Measurements from ENCODE around the gene LCN9.
"Not testable (repeated sequence)": the region's sequence is repeated elsewhere in the genome, so short reads cannot be mapped to it uniquely, and the experiment has no call there.

LCN9 gene, protein sequence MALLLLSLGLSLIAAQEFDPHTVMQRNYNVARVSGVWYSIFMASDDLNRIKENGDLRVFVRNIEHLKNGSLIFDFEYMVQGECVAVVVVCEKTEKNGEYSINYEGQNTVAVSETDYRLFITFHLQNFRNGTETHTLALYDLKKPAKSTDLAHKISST

DNA sequence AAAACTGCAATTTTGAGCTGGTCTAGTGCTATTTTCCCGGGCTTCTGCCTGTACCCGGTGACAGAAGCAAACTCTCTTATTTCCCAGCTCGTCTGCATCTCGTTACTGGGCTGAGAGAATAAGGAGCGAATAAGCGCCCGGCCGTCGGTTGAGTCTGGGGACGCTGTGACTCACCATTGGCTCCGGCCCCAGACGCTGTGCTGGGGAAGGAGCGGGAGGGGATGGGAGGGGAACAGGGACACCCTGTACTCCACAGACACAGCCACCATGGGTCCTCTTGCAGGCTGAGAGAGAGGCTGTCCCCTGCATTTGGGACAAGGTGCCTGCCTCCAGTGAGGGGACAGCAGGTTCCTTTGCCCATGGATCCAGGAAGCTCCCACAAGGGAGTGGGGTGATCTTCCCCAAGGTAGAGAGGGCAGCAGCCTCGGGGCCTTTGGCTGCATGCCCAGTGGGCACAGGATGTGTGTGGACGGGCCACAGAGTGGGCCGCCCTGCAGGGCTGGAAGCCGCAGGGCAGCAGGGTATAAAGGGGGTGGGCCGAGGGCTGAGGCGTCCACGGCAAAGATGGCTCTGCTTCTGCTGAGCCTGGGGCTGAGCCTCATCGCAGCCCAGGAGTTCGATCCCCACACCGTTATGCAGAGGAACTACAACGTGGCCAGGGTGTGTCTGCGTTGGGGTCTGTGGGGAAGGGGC is at the start of gene LCN9:
Gene LCN9, plus strand, starts transcription at position 552 of the 693 bp plus-strand sequence. Its CDS starts 13 bp downstream, at position 565.
- DNase-seq: peak; percentile 61

DNA sequence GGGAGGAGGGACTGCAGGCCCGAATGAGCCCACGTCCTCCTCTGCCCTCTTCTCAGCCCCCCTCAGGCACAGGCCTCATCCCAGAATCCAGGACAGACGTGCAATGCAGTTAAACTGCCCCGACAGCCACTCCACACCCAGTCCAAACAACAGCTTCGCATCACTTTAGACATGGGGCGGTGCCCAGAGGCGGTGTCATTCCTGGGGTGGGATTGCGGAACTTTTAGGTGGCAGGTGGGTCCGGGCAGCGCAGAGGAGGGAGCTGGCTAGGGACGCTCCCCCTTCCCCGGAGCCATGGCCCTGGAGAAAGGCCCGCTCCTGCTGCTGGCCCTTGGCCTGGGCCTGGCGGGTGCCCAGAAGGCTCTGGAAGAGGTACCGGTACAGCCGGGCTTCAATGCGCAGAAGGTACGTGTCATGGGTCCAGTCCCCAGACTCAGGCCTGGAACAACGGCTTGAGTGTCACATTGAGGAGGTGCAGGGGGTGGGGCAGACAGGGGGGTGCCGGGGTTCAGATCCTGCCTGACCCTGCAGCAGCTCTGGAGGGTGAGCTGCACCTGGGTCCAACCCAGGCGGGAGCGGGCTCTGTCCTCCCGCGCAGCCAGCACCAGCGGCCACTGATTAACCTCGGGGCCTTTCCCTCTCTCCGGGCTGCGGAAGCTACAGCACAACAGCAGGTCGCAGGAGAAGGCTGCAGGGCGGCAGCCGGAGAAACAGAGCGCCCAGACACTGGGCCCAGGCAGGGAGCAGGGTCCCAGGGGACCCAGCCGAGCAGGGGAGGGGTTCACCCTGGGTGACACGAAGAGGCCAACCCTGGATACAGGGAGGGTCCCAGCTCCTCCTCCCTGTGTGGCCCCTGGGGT is 48.9 kb upstream of the LCN9 start:
- DNase-seq: no peak

DNA sequence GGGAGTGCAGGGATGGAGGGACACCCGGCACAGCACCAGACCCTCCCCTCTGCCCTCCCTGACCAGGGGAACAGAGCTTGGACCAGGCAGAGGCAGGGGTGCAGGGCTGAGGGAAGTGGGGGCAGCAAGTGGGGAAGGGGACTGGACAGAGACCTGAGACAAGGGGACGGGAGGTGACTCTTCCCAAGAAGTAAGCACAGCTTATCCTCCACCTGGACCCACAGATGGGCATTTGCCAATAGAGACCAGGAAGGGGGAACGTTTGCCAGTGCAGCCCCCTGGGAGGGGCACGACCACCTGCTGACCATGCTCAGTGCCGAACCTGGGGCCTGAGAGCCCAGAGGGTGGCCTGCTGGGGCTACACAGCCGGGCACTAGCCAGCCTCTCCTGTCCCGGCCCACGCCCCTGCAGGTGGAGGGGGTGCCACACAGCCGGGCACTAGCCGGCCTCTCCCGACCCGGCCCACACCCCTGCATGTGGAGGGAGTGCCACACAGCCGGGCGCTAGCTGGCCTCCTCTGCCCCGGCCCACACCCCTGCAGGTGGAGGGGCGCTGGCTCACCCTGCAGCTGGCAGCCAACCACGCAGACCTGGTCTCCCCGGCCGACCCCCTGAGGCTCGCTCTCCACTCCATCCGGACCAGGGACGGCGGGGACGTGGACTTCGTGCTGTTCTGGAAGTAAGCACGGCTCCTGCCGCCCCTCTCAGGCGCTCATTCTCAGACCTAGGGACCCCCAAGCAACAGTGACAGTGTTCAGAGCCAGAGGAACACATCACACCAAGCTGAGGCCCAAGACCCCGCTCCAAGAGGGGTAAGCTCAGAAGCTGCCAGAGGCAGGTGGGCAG is 48.1 kb upstream of the LCN9 start:
- DNase-seq: no peak

DNA sequence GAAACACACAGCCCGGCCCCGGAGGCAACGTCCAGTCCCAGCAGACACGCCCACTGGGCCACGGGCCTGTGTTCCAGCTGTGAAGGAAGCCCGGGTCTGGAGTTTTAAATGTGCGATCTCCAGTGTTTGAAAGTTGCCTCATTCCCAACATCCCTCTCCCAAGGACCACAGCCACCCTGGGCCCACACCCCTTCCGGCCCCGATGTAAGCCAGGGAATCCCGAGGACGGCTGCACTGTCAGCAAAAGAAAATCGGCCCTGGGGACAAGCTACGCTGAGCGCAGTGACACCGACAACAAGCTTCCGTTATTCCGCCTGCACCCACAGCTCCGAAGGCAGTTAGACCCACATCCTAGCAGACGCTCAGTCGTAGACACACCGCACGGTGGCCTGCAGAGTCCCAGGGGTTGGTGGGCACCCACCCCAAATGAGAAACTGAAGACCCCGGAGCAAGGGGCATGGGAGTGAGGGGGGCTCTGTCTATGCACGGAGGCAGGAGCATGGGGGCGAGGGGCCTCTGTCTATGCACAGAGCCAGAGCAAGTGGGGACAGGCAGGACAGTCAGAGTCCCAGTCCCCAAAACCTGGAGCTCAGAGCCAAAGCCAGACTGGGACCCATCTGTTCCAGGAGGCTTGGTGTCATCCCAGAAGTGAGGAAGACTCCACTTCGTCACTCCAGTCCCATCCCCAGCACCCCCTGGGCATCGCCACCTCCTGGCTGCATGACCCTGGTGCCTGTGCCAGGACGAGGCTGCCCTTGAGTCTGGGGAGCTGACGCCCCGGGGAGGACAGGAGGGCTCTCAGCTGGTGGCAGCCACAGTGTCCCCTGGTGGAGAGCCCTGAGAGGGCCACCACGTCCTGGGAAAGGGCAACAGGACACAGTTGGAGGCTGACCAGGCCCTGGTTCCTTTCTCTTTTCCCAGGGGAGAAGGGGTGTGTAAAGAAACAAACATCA is 47.2 kb upstream of the LCN9 start:
- no peak for DNase-seq

DNA sequence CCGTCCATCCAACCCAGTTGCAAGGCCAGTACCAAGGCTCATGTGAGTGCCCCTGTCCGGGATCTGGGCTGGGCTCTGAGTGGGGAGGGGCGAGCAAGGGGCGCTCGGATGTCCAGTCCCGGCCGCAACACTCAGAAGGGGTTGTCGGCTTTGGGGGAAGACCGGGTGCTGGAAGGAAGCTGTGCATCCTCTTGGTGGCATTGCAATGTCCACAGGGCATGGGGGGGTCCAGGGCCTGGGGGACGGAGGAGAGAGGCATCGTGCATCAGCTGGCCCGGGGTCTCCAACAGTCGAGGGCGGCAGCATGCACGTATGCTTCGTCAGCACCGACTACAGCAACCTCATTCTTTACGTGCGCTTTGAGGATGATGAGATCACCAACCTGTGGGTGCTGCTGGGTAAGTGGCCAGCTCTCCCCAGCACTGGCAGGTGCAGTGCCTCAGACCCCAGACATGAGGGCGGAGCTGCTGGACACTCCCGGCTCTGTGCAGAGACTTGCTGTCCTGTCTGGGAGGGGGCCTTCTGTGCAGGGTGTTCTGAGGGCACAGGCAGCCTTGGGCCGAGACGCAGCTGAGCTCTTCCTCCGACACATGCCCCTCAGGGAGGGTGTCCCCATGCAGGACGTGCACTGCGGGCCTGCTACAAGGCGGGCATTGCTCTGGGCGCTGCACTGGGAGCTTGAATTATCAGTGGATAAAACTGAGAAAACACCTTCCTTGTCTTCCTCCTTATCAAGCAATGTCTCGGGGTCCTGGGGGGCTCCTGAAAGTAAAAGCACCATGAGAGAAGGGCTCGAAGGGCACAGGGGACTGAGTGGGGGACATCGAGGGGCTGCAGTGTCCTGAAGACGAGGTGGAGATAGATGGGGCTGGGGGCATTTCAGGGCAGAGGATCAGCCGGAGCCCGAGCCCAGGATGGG is 46.2 kb upstream of the LCN9 start:
- no peak for DNase-seq

DNA sequence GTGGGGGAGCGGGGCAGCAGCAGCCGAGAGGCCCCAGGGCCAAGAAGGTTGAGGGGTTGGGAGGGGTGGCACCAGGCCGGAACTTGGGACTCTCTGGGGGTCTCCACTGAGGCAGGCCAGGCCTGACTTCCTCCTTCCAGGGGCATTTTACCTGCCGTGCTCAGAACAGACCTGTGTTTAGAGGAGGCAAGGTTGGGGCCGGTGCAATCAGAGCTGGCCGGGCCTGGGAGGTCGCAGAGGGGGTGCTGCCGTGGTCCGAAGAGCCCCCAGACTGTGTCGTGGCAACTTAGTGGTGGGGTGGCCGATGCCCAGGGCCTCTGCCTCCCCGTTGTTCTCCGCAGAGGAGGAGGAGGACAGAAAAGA is 45.6 kb upstream of the LCN9 start:
- DNase-seq: no peak

DNA sequence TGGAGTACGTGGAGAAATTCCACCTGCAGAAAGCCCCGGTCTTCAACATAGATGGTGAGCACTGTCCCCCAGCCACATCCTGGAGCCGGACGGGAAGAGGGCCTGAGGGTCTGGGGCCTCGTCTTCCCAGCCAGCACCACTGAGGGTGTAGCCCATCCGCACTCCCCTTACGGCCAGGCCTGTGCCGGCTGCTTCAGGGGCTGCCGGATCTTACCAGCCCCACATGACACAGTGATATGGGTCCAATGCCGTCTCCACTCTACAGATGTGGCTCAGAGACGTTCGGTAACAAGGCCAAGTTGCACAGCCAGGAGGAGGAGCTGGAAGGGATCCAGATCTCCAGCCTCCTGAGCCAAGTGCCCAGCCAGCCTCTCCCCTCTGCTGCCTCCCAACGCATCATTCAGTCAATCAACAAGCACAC is 45.1 kb upstream of the LCN9 start:
- no peak for DNase-seq

DNA sequence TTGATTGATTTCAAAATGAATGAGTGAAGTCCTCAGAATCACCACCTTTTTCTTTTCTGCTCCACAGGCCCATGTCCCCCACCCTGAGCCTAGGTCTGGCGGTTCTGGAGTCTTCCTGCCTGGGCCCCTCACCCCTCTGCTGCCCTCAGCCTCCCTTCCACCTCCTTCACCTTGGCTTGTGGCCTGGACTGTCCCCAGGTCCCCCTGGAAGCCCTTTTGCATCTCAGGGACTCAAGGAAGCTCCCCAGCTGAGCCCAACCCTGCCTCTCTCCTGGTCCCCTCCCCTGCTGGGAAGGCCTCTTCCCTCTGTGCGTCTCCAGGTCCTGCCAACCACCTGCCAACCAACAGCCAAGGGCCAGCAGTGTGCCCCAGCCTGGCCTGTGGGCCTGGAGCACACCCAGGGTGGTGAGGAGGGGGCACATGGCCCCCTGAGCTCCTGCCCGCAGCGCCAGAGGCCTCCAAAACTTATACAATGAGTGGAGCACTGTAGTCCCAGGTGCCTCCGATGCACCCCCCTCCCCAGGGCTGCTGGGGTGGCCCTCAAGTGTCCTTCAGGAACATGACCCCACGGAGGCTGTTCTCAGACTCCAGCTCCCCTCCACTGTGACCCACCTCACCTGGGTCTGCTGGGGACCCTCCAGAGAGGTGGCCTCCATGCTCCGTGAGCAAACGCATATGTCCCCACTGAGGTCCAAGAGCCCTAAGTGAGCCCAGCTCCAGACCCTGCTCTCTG is 44.1 kb upstream of the LCN9 start:
- no peak for DNase-seq

DNA sequence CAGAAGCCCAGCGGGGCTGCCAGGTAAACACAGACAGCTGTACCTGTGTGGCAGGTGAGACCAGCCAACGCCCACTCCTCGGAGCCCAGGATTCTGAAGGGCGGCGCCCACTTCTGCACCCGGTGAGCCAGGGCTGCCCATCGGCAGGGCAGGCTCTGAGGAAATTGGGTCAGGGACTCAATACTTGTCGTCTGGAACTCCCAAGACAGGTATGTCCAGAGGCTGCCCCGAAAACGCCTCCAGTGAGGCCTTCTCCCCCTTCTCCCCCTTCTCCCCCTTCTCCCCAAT is 43.6 kb upstream of the LCN9 start:
- DNase-seq: no peak

DNA sequence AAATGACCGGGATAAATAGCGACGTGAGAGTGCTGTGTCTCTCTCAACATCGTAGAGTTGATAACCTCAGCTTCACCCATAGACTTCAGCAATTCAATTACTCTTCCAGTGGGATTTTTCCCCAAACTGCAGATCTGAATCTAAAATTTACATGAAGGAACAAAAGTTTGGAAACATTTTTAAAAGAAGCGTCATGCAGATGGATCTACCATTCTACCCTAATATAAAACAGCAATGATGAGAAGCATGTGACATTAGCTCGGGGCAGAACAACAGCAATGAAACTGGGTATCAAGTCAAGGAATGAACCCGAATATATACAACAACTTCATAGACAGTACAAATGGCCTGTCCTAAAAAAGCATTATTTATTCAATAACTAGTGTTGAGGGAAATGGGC is 42.6 kb upstream of the LCN9 start:
- DNase-seq: no peak

DNA sequence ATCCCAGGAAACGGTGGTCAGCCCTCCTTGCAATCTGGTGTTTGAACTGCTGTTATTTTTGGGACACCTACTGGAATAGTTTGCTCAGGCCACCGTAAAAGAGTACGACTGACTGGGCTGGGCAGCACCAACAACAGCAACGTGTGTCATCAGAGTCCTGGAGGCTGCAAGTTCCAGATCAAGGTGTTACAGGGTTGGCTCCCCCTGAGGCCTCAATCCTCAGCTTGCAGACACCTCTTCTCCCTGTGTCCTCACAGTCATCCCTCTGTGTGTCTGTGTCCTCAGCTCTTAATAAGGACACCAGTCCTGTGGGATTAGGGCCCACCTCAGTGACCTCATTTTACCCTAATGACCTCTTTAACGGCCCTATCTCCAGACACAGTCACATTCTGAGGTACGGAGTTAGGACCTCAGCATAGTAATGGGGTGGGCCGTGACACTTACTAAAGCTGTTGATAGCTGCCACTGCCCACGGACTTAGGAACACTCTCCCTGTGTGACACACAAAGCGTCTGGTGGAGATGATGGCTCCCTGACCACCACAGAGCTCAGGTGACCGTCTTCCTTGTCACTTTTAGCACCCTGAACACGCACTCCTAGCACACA is 40.6 kb upstream of the LCN9 start:
- DNase-seq: no peak

DNA sequence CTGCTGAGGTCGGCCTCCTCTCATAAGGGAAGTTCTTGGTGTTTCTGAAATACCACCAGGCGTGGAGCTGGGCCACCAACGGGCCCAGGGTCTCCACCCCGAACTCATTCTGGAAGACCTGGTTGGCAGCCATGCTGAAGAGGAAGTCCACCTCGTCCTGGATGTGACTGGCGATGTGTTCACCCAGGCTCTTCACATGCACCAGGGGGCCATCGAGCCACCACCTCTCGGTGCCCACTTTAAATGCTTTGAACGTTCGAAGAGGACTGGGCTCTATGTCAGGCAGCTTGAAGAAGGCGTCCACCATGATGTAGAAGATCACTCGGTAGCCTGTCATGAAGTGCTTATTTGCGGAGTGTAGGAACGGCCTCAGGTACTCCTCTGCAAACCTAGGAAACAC is 38.8 kb upstream of the LCN9 start:
- DNase-seq: no peak

DNA sequence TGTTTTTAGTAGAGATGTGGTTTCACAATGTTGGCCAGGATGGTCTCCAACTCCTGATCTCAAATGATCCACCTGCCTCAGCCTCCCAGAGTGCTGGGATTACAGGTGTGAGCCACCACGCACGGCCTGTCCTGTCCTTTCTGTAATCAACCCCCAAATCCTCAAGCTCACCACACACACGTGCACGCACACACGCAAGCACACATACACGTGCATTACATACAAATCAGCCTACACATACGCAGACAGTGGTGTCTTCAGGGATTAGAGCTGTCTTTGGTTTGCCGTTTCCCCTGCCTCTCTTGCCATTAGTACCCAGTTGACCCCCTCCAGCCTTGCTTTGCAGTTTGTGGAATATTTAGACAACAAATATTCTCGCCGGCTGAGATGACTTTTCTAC is 30.3 kb upstream of the LCN9 start:
- no peak for DNase-seq

DNA sequence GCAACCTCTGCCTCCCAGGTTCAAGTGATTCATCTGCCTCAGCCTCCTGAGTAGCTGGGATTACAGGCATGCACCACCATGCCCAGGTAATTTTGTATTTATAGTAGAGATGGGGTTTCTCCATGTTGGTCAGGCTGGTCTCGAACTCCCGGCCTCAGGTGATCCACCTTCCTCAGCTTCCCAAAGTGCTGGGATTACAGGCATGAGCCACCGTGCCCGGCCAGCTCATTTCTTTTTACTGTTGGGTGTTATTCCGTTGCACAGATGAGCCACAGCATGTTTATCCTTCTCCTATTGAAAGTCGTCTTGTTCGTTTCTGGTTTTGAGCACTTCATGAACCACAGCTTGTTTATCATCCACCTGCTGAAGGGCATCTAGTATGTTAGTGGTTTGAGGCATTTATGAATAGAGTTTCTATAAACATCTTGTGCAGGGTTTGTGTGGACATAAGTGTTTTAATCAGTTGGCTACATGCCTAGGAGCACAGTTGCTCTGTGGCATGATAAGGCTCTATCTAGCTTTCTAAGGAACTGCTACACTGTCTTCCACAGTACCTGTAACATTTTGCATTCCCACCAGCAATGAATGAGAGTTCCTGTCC is 26.1 kb upstream of the LCN9 start:
- DNase-seq: not testable (repeated sequence)

DNA sequence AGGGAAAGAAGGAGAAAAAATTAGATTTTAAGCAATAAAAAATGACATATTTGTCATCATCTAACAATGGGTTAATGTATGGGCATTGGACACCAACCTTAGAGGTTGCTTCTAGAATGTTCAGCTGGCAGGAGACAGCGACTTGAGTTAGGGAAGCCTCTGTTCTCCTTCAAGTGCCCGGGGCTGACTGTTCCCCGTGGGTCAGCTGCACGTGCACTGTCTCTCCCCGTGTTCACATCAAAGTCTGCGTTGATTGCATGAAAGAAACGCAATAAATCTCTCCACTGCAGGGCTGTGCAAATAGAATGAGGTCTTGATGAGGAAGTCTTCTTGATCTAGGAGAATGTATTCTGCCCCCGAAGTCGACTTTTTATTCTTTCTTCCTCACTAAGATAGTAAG is 23.9 kb upstream of the LCN9 start, which contains the start of gene GLT6D1:
Gene GLT6D1, minus strand, starts transcription at position 345 of the 400 bp plus-strand sequence. CDS start 353 bp downstream, outside the sequence.
- no peak for DNase-seq

DNA sequence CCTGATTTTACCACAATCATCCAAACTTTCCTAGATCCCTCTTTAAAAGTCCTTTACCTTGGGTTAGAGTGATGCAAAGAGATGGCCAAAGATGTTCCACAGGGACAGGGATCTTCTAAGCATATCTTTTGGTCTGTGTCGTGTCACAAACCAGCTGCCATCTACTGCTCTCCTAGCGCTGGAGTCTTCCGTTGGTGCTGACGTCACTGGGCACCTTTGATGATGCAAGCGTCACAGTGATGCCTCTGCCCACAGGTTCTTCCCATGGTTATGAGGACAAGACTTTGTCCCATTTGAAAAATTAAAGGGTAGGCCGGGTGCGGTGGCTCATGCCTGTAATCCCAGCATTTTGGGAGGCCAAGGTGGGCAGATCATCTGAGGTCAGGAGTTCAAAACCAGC is 22.1 kb upstream of the LCN9 start:
- DNase-seq: no peak

DNA sequence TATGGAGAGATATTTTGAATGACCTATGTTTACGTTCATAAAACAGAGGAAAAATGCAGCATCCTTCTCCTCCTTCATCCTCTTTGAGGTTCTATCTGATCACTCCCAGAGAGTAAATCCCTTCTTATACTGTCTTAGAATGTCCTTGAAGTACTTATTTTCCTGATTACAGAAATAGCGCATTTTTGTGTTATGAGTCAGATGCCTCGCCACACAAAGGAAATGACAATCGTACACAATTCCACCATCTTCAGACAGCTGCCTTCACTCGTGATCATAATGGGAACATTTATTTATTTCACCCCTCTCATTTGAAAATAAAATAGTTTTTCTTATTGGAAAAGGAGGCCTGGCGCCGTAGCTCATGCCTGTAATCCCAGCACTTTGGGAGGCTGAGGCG is 21.4 kb upstream of the LCN9 start:
- DNase-seq: no peak

DNA sequence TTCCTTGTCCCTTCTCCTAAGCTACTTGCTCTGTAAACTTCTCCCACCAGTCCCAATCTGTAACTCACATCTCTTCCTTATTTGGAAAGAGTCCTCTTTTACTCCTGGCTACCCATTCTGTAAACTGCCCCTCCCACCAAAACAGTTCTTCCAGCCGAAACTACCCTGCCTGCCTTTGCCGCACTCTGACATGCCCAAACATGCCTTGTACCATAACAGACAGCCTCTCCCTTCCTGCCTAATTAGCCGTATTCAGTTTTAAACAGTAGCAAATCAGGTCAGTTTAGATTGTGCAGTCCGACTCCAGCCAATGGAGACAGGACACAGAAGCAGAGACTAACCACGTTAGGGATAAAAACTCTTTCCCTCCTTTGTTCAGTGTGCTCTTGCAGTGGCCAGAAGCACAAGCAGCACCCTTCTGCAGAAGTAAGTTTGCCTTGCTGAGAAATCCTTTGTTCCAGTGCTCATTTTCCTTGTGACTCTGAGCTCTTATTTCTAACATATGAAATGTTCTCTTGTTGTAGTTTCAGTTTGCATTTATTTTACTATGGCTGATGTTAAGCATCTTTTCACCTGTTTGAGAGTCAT is 18.4 kb upstream of the LCN9 start:
- no peak for DNase-seq

DNA sequence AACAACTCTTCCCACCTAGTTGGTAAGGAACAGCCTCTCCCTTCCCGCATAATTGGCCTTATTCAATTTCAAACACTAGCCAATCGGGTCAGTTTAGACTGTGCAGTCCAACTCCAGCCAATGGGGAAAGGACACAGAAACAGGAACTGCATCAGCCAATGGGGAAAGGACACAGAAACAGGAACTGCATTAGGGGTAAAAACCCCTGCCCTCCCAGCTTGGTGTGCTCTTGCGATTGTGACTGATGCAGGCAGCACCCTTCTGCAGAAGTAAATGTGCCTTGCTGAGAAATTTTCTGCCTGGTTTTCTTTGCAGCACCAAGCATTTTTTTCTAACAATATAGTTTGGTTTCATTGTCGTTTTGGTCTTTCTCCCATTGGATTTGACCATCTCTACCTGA is 15.2 kb upstream of the LCN9 start:
- DNase-seq: no peak
